Uterine smooth muscle cell (primary cell): ENCODE results near the gene RNFT2. TPM values are rescaled to one million over a fixed set of nuclear protein-coding genes. Genes with fewer than 3 reads are reported as not detected.

ENCODE experiments used
- total RNA-seq: library from RNA; depleted of rRNA; stranded (reverse); fragments of >200 nt; gene quantifications from 2 replicates; pipeline ENCODE4 v1.2.3, GENCODE V29; 2014

The RNFT2 gene
- 5.4 and 5.9 TPM in 2 replicates for total RNA-seq

GRCh38 chr12:116737774-116738657 lies at the start of gene RNFT2, which contains the start of gene SPRING1:
Gene RNFT2 (plus strand): TSS chr12:116738315. CDS start chr12:116740498, 2,183 bp downstream.
Gene SPRING1 (minus strand): TSS chr12:116738069. CDS start chr12:116737900, 169 bp downstream.

GRCh38 chr12:116881325-116881876 lies 143.3 kb downstream of the RNFT2 start, which contains the start of gene HRK:
Gene HRK (minus strand): TSS chr12:116881441. CDS start chr12:116881307, 134 bp downstream.

Other genes starting within 250 kb of the RNFT2 start
- 0.22 and 1.00 TPM in 2 replicates for gene MAP1LC3B2, start 178.9 kb upstream of the RNFT2 start, total RNA-seq
- gene SPRING1, start 246 bp upstream of the RNFT2 start, total RNA-seq, result 29.1 and 32.0 TPM in 2 replicates
- gene HRK, start 143.1 kb downstream of the RNFT2 start, total RNA-seq, result 0.11 and 0.37 TPM in 2 replicates
- 18.2 and 22.2 TPM in 2 replicates for gene FBXW8, start 172.6 kb downstream of the RNFT2 start, total RNA-seq